Mucosa of rectum (tissue), 2 donors: ENCODE data around the gene CHST9.

Experiments
- H3K27ac ChIP-seq, 2 donors: one replicate each; pipeline ENCODE4 v1.7.0; 2013; ENCODE audit warnings: inconsistent platforms in 2 of 2, low read depth in 2 of 2, low read length in 2 of 2
- H3K27me3 ChIP-seq, 2 donors: one replicate each; pipeline ENCODE4 v1.7.0; 2013; ENCODE audit warnings: low read length in 2 of 2; ENCODE audit not compliant: control insufficient read depth in 2 of 2, insufficient read depth in 2 of 2
- H3K36me3 ChIP-seq, 2 donors: one replicate each; pipeline ENCODE4 v1.7.0; 2013; ENCODE audit warnings: low read length in 2 of 2; ENCODE audit not compliant: control insufficient read depth in 2 of 2, insufficient read depth in 2 of 2
- H3K4me1 ChIP-seq, 2 donors: one replicate each; pipeline ENCODE4 v1.7.0; 2013; ENCODE audit warnings: low read length in 2 of 2, mild to moderate bottlenecking in 1 of 2; ENCODE audit not compliant: control insufficient read depth in 2 of 2, insufficient read depth in 2 of 2
- H3K4me3 ChIP-seq, 2 donors: one replicate each; pipeline ENCODE4 v1.7.0; 2013; ENCODE audit warnings: low read length in 2 of 2
- H3K9ac ChIP-seq, 2 donors: one replicate each; pipeline ENCODE4 v1.7.0; 2013; ENCODE audit warnings: low read length in 2 of 2, low read depth in 1 of 2, mild to moderate bottlenecking in 1 of 2
- H3K9me3 ChIP-seq, 2 donors: one replicate each; pipeline ENCODE4 v1.7.0; 2013; ENCODE audit warnings: low read length in 2 of 2; ENCODE audit not compliant: control insufficient read depth in 2 of 2
- donor health status: healthy.
- donor health status: Normal muscosa, but diverticular disease.

The CHST9 gene

GRCh38 chr18:27022477-27022876 is 162.6 kb downstream of the CHST9 start:
- Histone ChIP-seq H3K9me3 (no peaks in the 10 kb centered on the region), H3K4me3 (no peak overlapping the region), H3K27me3 (no peaks in the 10 kb centered on the region), H3K27ac (no peak overlapping the region), H3K9ac (no peak overlapping the region), H3K36me3 (no peaks in the 10 kb centered on the region), H3K4me1 (no peaks in the 10 kb centered on the region)

DNA sequence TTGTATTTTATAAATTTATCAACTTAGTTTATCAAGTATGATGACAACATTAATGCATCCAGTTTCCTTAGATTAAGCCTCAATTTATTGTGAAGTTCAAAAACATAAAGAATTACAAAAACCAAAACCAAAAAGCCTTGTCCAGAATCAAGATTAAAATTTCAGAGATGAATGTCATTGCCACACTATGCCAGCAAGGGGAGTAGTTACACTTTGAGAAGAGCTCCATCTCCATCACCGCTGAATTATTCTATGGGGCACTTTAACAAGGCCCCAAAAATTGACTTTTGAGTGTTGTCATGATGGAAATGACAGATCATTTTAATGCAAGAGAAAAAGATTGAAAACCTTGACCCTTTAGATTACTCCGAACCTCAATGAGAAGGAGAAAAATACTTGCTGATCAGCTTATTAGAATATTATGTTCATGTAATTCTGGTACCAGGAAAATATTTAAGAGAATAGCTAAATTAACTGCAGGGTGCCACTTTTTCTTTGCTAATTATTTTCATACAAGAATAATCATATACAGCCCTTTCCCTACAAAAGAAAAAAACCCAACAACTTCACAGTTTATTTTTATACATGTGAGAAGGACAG is 167.1 kb downstream of the CHST9 start:
- Histone ChIP-seq H3K9ac (no peak overlapping the region), H3K4me1 (no peaks in the 10 kb centered on the region), H3K36me3 (no peaks in the 10 kb centered on the region), H3K27ac (no peak overlapping the region), H3K27me3 (no peaks in the 10 kb centered on the region), H3K4me3 (no peak overlapping the region), H3K9me3 (no peaks in the 10 kb centered on the region)

GRCh38 chr18:27014841-27015240 is 170.3 kb downstream of the CHST9 start:
- Histone ChIP-seq H3K4me1 (no peaks in the 10 kb centered on the region), H3K9ac (no peak overlapping the region), H3K36me3 (no peaks in the 10 kb centered on the region), H3K27ac (no peak overlapping the region), H3K9me3 (no peaks in the 10 kb centered on the region), H3K27me3 (no peaks in the 10 kb centered on the region), H3K4me3 (no peak overlapping the region)

DNA sequence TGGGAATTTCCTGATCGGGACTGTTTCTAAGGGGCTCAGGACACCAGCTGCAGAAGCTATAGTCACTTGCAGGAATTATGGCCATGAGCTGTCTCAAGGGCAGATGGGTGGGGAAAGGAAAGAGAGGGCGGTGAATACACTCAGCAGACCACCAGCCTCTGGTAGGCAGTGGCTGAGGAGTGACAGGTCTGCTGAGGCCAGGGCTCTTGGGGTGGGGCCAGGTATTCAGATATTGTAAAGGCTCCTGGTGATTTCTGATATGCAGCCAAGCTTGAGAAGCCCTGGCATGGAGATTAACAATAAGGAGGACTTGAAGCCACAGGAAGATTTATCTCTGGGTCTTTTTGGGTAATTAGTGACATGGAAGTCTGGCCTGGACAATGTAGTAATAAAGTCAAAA is 174.3 kb downstream of the CHST9 start:
- H3K4me3 ChIP-seq, result no peak overlapping the region
- H3K4me1 ChIP-seq, result no peaks in the 10 kb centered on the region
- no peaks in the 10 kb centered on the region for H3K36me3 ChIP-seq
- H3K9ac ChIP-seq, result no peak overlapping the region
- no peaks in the 10 kb centered on the region for H3K27me3 ChIP-seq
- no peaks in the 10 kb centered on the region for H3K9me3 ChIP-seq
- no peak overlapping the region for H3K27ac ChIP-seq

DNA sequence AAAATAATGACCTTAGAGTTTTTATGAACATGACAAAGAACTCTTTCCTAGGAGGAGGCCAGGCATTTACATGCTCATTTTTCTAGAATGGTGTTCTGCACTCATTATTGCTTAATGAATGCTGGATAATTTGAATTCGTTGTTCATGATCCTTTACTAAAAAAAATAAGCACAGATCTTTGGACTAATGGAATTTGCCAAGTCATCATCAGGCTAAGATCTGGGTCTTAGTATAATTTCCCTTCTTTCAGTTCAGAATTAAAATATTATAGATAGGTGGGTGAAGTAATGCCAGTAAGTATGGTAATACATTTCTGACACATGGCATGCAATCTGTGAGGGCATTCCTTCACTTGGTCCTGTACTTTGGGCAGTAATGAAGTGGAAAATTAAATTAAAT is 175.8 kb downstream of the CHST9 start:
- no peak overlapping the region for H3K9ac ChIP-seq
- no peak overlapping the region for H3K4me3 ChIP-seq
- no peaks in the 10 kb centered on the region for H3K27me3 ChIP-seq
- H3K9me3 ChIP-seq, result no peaks in the 10 kb centered on the region
- no peaks in the 10 kb centered on the region for H3K36me3 ChIP-seq
- no peaks in the 10 kb centered on the region for H3K4me1 ChIP-seq
- no peak overlapping the region for H3K27ac ChIP-seq

DNA sequence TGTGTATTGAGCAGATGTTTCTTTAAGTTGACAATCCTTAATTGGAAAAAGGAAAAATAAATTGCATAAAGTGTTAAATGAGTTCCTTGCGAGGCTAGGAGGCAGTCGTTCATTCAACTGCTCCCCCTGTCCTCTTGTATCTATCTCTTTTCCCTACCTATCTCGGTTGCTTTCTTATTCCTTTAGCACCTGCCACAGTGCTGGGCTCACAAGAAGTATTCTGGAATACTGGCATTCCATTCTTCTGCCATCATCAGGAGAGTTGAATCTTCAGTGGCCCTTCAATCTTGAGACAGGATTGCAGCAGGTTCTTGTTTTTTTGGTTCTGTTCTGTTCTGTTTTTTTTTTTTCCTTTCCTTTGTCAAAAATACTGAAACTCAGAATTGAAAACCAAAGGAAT is 176.5 kb downstream of the CHST9 start:
- no peak overlapping the region for H3K27ac ChIP-seq
- H3K9me3 ChIP-seq, result no peaks in the 10 kb centered on the region
- H3K4me3 ChIP-seq, result no peak overlapping the region

DNA sequence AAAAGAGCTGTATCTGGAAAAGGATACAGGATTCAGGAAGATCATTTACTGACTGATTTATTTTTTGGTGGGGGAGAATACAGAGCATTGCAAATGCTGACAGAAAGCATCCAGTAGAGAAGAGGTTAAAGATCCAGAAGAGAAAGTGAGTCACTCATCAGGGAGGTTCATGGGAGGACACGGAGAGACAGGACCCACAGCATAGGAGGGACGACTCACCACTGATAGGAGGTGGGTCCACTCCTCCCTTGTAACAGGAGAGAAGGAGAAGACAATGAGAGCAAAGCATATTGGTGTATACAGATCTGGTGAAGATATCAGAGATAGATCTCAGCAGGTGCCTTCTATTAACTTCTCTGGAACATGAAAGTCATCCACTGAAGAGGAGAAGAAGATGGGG is 177.2 kb downstream of the CHST9 start:
- no peaks in the 10 kb centered on the region for H3K9me3 ChIP-seq
- H3K36me3 ChIP-seq, result no peaks in the 10 kb centered on the region
- H3K27ac ChIP-seq, result no peak overlapping the region
- no peak overlapping the region for H3K4me3 ChIP-seq
- no peaks in the 10 kb centered on the region for H3K27me3 ChIP-seq
- H3K4me1 ChIP-seq, result no peaks in the 10 kb centered on the region
- no peak overlapping the region for H3K9ac ChIP-seq

More for the DNA sequence above, 176.5 kb downstream of the CHST9 start:
- H3K36me3 ChIP-seq, result no peaks in the 10 kb centered on the region
- H3K9ac ChIP-seq, result no peak overlapping the region
- no peaks in the 10 kb centered on the region for H3K27me3 ChIP-seq
- H3K4me1 ChIP-seq, result no peaks in the 10 kb centered on the region

DNA sequence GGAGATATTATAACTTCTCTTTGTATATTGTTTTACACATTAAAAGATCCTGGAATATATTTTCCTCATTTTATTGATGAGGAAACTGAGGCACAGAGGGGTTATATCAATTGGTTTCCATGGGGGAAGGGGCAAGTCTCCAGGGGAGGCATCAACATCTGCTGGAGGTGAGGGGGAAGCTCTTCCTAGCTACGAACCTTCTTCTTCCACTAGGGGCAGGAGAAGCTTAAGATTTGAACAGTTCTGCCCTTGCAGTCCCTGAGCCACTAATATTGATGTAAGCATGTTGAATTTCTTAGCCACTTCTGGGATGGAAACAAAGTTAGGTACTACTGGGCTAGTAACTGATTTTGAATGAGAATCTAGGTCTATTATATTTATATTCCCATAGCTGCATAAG is 179.5 kb downstream of the CHST9 start:
- H3K9ac ChIP-seq, result no peak overlapping the region
- H3K27ac ChIP-seq, result no peak overlapping the region
- H3K4me1 ChIP-seq, result no peaks in the 10 kb centered on the region
- no peaks in the 10 kb centered on the region for H3K27me3 ChIP-seq
- no peak overlapping the region for H3K4me3 ChIP-seq
- no peaks in the 10 kb centered on the region for H3K9me3 ChIP-seq
- no peaks in the 10 kb centered on the region for H3K36me3 ChIP-seq

GRCh38 chr18:27004056-27004829 is 180.9 kb downstream of the CHST9 start:
- no peak overlapping the region for H3K4me3 ChIP-seq
- no peak overlapping the region for H3K27ac ChIP-seq
- no peaks in the 10 kb centered on the region for H3K9me3 ChIP-seq
- no peaks in the 10 kb centered on the region for H3K4me1 ChIP-seq
- H3K9ac ChIP-seq, result no peak overlapping the region
- H3K36me3 ChIP-seq, result no peaks in the 10 kb centered on the region
- H3K27me3 ChIP-seq, result no peaks in the 10 kb centered on the region

DNA sequence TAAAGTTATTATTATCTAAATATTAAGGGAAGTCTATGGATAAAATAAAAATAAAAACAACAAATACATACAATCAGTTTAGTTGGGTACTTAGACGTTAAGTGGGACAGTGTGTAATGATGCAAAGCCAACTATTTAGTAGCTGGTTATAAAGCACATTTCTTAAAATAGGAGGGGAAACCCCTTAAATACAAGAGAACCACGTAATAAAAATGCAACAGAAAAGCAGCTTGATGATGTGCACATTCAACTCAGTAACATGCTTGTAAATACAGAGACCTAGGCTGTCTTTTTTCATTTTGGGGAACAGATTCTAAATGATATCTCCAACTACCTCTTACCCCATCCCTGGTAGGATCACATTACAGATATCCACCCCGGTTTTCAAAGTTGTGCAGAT is 185.3 kb downstream of the CHST9 start:
- Histone ChIP-seq H3K27ac (no peak overlapping the region), H3K27me3 (no peaks in the 10 kb centered on the region), H3K9me3 (no peaks in the 10 kb centered on the region), H3K4me1 (no peaks in the 10 kb centered on the region), H3K4me3 (no peak overlapping the region), H3K36me3 (no peaks in the 10 kb centered on the region), H3K9ac (no peak overlapping the region)
